CD1c-positive myeloid dendritic cell (primary cell): Measurements from ENCODE around the gene ALK.
"Not testable (repeated sequence)": the region's sequence is repeated elsewhere in the genome, so short reads cannot be mapped to it uniquely, and the experiment has no call there.

Experiments used
- DNase-seq: peaks from one replicate; pipeline ENCODE4 v3.0.0-alpha.2; 2016; ENCODE audit errors: extremely low spot score

The ALK gene

GRCh38 chr2:29247336-29247914, 674.0 kb downstream of the ALK start:
- no peak for DNase-seq

- DNase-seq = no peak
Observed at GRCh38 chr2:29246383-29247300, 674.7 kb downstream of the ALK start.

- DNase-seq = no peak
Observed at GRCh38 chr2:29245742-29246382, 675.5 kb downstream of the ALK start.

GRCh38 chr2:29245035-29245741, 676.2 kb downstream of the ALK start:
- DNase-seq = not testable (repeated sequence)

DNA sequence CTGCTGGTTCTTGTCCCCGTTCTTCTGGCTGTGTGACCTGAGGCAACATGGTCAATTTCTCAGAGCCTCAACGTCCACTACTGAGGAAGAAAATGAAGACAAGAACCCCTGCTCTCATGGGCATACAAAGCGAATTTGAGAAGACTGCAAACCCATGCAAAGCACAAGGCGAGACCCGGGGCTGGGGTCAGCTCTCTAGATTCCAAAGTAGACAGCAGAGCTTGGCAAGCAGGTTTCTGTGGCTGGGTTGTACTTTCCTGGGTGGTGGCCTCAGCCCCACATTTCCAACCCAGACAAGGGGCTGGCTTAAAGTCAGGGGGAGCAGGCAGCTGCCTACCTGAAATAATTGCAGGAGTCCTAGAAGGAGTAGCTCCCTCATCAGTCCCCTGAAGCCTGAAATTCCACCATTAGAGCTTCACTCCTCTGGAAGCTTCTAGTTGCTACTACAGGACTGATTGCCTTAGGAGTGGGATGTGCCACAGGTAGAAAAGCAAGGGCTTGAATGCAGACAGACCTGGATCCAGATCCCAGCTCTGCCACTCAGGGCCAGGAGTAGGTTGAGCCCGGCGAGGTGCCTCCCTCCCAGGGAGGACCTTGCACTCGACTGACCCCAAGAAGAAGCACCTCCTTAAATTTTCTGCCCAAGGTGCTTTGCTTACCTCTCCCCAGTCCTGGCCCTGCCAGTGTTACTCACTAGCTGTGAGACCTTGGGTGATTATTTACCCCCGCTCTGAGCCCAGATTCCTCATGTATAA, 678.6 kb downstream of the ALK start:
- no peak for DNase-seq

GRCh38 chr2:29241955-29242565, 679.3 kb downstream of the ALK start:
- no peak for DNase-seq

DNA sequence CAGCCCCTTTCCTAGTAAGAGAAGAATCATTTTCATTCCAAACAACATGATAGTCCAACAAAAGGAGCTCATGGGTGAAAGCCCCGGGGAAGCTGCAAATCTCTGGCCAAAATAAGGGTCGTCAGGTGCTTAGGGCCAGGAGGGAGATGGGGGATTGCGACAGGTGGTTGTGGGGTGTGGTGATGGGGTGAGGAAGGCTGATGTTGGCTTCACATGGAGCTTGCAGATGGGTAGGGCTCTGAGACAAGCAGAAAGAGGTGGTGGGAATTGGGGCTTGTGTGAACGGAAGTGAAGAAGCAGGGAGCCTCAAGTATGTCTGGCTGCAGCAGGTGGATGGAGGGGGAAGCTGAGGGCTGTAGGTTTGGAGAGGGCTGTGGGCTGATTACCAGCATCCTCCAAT, 680.0 kb downstream of the ALK start:
- DNase-seq = no peak

DNA sequence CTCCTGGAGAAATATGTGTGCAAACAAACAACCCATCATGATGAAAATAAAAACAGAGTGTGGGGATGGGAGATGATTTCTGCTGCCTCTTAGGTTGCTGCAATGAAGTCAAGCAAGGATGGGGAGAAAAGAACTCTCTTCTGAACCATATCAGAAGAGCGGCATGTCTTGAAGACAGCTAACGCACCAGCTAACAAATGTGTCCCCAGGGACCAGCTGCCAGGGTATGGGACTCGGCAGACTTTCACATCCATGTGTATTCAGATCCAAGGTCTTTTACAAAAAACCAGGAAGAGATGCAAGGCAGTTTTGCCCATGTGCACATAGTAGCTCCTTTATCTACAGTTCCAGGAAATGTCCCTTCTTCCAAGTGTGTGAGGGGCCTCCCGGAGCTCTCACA, 680.8 kb downstream of the ALK start:
- DNase-seq = no peak

GRCh38 chr2:29239209-29239960, 682.0 kb downstream of the ALK start:
- no peak for DNase-seq

- DNase-seq = no peak
Observed at GRCh38 chr2:29238497-29238896, 682.9 kb downstream of the ALK start.

DNA sequence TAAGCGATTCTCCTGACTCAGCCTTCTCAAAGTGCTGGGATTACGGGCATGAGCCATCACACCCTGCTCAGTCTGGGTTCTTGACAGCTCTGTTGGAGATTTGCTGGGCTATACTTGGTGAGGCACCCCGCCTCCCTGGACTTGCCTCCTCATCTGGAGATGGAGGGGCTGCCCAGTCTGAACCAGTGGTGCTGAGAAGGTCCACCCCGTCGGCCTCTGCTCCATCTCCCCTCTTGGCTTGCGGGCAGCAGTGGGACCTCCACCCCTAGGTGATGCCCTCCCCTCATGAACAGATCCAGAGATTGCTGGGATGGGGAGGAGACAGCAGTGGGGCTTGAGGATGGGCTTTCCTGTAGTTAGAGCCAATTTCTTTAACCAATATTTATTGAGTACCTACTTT, 685.3 kb downstream of the ALK start:
- no peak for DNase-seq

- no peak for DNase-seq
Observed at GRCh38 chr2:29235411-29235810, 686.0 kb downstream of the ALK start.

GRCh38 chr2:29233428-29233827, 688.0 kb downstream of the ALK start:
- DNase-seq = no peak

- DNase-seq = no peak
Observed at GRCh38 chr2:29232041-29232440, 689.3 kb downstream of the ALK start.

GRCh38 chr2:29229640-29230039, 691.7 kb downstream of the ALK start:
- no peak for DNase-seq

DNA sequence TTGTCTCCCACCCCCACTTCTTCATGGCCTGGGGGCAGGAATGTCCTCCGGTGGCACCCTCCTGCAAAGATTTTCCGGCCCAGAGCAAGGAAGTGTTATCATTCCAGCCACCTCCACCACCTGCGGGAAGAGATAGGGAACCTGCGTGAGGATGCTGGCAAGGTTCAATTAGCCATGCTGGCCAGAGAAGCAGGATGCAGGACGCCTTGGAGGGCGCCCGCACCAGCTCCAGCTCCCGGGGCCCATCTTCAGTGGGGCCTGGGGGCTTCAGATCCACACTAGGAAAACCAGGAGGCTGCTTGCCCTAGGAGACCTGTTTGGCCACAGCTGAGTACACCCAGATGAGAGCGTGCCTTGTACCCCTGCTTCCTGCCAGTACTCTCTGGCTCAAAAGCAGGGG, 692.4 kb downstream of the ALK start:
- DNase-seq = no peak

DNA sequence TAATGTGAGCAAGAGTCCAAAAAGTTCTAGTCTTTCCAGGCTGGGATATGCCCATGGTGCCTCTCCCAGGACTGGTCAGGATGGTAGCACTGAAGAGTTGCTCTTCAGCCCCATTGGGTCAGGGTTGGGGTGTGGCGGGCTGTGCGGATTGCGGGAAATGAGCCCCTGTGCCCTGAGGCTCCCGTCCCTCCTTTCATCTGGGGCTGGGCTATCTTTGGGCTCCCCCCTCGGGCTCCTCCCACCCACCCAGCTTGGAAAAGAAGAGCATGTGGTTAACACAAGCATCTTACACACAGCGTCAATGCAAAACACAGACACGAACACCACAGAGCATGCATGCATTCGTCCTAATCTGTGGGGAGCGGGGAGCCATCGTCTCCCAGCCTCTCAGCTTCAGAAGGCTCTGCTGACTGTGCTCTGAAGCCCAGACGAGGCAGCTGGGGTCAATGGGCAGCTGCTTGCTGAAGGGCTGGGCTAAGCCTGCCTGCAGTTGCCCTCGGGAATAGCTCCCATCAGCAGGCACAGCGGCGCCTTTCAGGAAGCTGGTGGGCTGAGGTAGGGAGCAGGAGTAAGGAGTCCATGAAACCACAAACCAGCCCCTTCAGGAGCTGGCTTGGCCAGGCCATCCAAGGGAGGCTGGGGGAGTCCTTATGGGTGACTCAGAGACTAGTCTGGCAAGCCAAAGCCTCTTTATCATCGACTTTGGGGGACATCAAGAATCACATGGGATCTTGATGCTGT, 693.3 kb downstream of the ALK start:
- no peak for DNase-seq

GRCh38 chr2:29226808-29227207, 694.6 kb downstream of the ALK start:
- no peak for DNase-seq

DNA sequence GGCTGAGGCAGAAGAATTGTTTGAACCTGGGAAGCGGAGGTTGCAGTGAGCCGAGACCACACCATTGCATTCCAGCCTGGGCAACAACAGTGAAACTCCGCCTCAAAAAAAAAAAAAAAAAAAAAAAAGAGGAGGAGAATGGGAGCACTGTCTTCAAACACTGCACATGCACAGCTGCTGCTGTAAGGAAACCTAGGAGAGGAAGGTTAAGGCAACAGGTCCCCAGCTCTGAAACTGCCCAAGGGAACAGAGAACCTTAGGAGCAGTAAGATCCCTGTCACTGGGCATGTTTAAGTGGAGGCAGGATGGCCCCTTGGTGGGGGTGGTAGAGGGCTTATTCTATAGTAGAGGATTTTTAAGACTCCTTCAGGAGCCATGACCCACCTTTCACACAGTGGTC, 695.0 kb downstream of the ALK start:
- DNase-seq = no peak

DNA sequence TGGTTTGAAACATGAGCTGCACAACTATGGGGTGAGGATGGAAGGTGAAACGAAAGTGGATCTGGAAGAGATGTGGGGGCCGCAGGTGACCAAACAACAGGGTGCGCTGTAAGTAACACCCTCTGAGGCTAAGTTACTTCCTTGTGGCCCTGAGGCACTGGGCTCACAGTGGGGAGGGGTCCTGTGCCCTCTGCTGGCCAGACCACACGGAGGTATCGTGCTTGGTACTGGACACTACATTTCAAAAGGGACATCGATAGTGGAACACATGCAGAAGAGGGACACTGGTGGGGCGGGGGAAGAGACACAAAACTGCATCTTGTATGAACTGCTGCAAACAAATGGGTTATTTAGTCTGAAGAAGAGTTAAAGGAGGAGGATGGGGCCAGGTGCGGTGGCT, 695.6 kb downstream of the ALK start:
- no peak for DNase-seq
